B cell (primary cell): ENCODE results near the gene FMOD. TPM values are rescaled to one million over a fixed set of nuclear protein-coding genes. Genes with fewer than 3 reads are reported as not detected.
A peak's percentile ranks its signal among the peaks of the same experiment; 100 is the strongest.

Experiments used
- ATAC-seq: fragments of 200-7000 bp; cut with Tn5 transposase; one replicate; pipeline ENCODE4 v1.10.0; 2021; ENCODE audit warnings: low read depth, mild to moderate bottlenecking, moderate number of reproducible peaks, moderate library complexity
- CTCF ChIA-PET: fragments of 350-600 bp; sonication (Branson Sonifier 250); formaldehyde crosslinking; loops from one replicate; lab custom pipeline; 2021; ENCODE audit warnings: antibody characterized with exemption, inconsistent platforms; lab: Charles Lee
- POLR2A ChIA-PET: fragments of 350-600 bp; sonication (Branson Sonifier 250); formaldehyde crosslinking; loops from one replicate; lab custom pipeline; 2021; ENCODE audit warnings: antibody characterized with exemption; lab: Charles Lee
- DNase-seq: peaks from one replicate; pipeline ENCODE4 v3.0.0; 2013
- H2AFZ ChIP-seq: 2 replicates; pipeline ENCODE4 v1.6.1; 2012; ENCODE audit warnings: mild to moderate bottlenecking, low read depth, low read length; ENCODE audit not compliant: insufficient read depth, poor library complexity, severe bottlenecking
- H3K27ac ChIP-seq, 2 donors: 1 replicate in 1 of 2; 2 replicates in 1 of 2; pipeline ENCODE4 v1.5.1; 2012 to 2013; ENCODE audit warnings: low read length in 2 of 2, mild to moderate bottlenecking in 2 of 2, moderate library complexity in 1 of 2
- H3K27me3 ChIP-seq, 4 experiments: fragments of 200-600 bp in 1 of 4; sonication (generic) in 1 of 4; replicated peaks in 1 of 4; 1 replicate in 2 of 4; 2 replicates in 2 of 4; pipeline versions ENCODE4 v1.6.1 to v1.7.0; 2013 to 2016; ENCODE audit warnings: low read length in 3 of 4, mild to moderate bottlenecking in 2 of 4, mixed read lengths in 1 of 4, moderate library complexity in 1 of 4; ENCODE audit not compliant: insufficient read depth in 4 of 4, control insufficient read depth in 3 of 4; ENCODE audit errors: control extremely low read depth in 1 of 4
- H3K36me3 ChIP-seq, 2 experiments: replicated peaks in 1 of 2; 1 replicate in 1 of 2; 2 replicates in 1 of 2; pipeline versions ENCODE4 v1.6.1 to v1.7.1; 2013; ENCODE audit warnings: low read length in 1 of 2; ENCODE audit not compliant: insufficient read depth in 2 of 2, control insufficient read depth in 1 of 2; ENCODE audit errors: control extremely low read depth in 1 of 2, extremely low read depth in 1 of 2
- H3K4me1 ChIP-seq, 2 donors: fragments of 200-600 bp in 1 of 2; sonication (generic) in 1 of 2; 1 replicate in 1 of 2; 2 replicates in 1 of 2; pipeline versions ENCODE4 v1.5.1 to v1.6.1; 2013 to 2017; ENCODE audit warnings: low read length in 2 of 2; ENCODE audit not compliant: control insufficient read depth in 2 of 2, insufficient read depth in 2 of 2
- H3K4me2 ChIP-seq: replicated peaks from 2 replicates; pipeline ENCODE3; 2012; ENCODE audit warnings: mild to moderate bottlenecking, low read depth, low read length; ENCODE audit not compliant: poor library complexity, severe bottlenecking
- H3K4me3 ChIP-seq, 5 experiments: fragments of 200-600 bp in 1 of 5; sonication (generic) in 1 of 5; 1 replicate in 3 of 5; 2 replicates in 2 of 5; pipeline versions ENCODE4 v1.5.1 to v1.7.0; 2011 to 2016; ENCODE audit warnings: low read length in 4 of 5, mild to moderate bottlenecking in 4 of 5, low read depth in 2 of 5, control low read depth in 1 of 5, moderate library complexity in 1 of 5; ENCODE audit not compliant: insufficient read depth in 1 of 5; ENCODE audit errors: control extremely low read depth in 1 of 5, extremely low read depth in 1 of 5
- H3K79me2 ChIP-seq: fragments of 200-600 bp; sonication (generic); one replicate; pipeline ENCODE4 v1.6.0; 2016; ENCODE audit warnings: low read length; ENCODE audit not compliant: control insufficient read depth, insufficient read depth
- H3K9ac ChIP-seq: fragments of 200-600 bp; sonication (generic); 2 replicates; pipeline ENCODE4 v1.6.1; 2017; ENCODE audit warnings: mild to moderate bottlenecking, low read length, moderate library complexity
- H3K9me3 ChIP-seq, 3 donors: one replicate each; pipeline versions ENCODE4 v1.6.1 to v1.7.1; 2013; ENCODE audit warnings: low read length in 2 of 3; ENCODE audit not compliant: control insufficient read depth in 2 of 3, insufficient read depth in 1 of 3; ENCODE audit errors: control extremely low read depth in 1 of 3
- H4K20me1 ChIP-seq: 2 replicates; pipeline ENCODE4 v1.6.0; 2012; ENCODE audit warnings: mild to moderate bottlenecking, low read length; ENCODE audit not compliant: insufficient read depth, control insufficient read depth, poor library complexity, severe bottlenecking
- H3K27ac Mint-ChIP-seq: one replicate; pipeline ENCODE4 v1.8.0; 2021; ENCODE audit warnings: mixed read lengths
- H3K27me3 Mint-ChIP-seq: one replicate; pipeline ENCODE4 v1.8.0; 2021; ENCODE audit warnings: mixed read lengths
- H3K4me1 Mint-ChIP-seq: one replicate; pipeline ENCODE4 v1.8.0; 2021; ENCODE audit warnings: mixed read lengths
- H3K4me3 Mint-ChIP-seq: one replicate; pipeline ENCODE4 v1.8.0; 2021; ENCODE audit warnings: mixed read lengths
- H3K9me3 Mint-ChIP-seq: one replicate; pipeline ENCODE4 v1.8.0; 2022; ENCODE audit warnings: mixed read lengths; ENCODE audit not compliant: insufficient read depth
- CTCF ChIP-seq: fragments of 200-600 bp; IDR thresholded peaks from one replicate; pipeline ENCODE4 v1.8.0; 2022; ENCODE audit warnings: antibody characterized with exemption, mild to moderate bottlenecking
- EZH2 ChIP-seq: IDR thresholded peaks from 2 replicates; pipeline ENCODE4 v1.6.1; 2012; ENCODE audit warnings: borderline replicate concordance, low read depth, mild to moderate bottlenecking, moderate library complexity, low read length; ENCODE audit not compliant: insufficient read depth, poor library complexity, severe bottlenecking
- WGBS: methylation state at CpG from one replicate; pipeline ENCODE4 v1.1.5; 2013; ENCODE audit warnings: missing lambda C conversion rate; ENCODE audit not compliant: insufficient coverage; 5-methylcytosine and 5-hydroxymethylcytosine counted together
- intact Hi-C: fragments of 100-400 bp; cut with micrococcal nuclease; formaldehyde crosslinking; loops from one replicate; pipeline ENCODE4 v1.10.0; 2022
- polyA plus RNA-seq: library from polyadenylated mRNA; depleted of rRNA; stranded (reverse); fragments of >200 nt; gene quantifications from 2 replicates; pipeline ENCODE4 v1.2.3, GENCODE V29; 2012
- total RNA-seq, 2 donors: library from RNA; stranded (reverse); fragments of 120-200 nt in 1 of 2; gene quantifications; 1 replicate in 1 of 2; 2 replicates in 1 of 2; pipeline versions ENCODE4 v1.2.3 to v1.2.4, GENCODE V29; 2013 to 2022

The FMOD gene
- total and polyA plus RNA-seq, 2 donors (not counting 1 experiment from before 2014, with no cell fraction given), result not detected

- H4K20me1 ChIP-seq, result no peaks in the 10 kb centered on the region
- 100% methylated on average over 1 of the region's 3 CpGs for WGBS
- Mint-ChIP-seq H3K9me3 (no peaks in the 10 kb centered on the region), H3K27ac (no peak overlapping the region), H3K4me3 (no peak overlapping the region), H3K4me1 (peaks cover under 1% of the 10 kb centered on the region), H3K27me3 (peaks cover 23% of the 10 kb centered on the region)
- no peak overlapping the region for H2AFZ ChIP-seq
- no peaks in the 10 kb centered on the region for H3K27me3 ChIP-seq
- H3K4me1 ChIP-seq, result no peaks in the 10 kb centered on the region
- H3K4me2 ChIP-seq, result no peak overlapping the region
- no peak overlapping the region for H3K4me3 ChIP-seq
- no peak overlapping the region for H3K27ac ChIP-seq
- H3K36me3 ChIP-seq, result no peaks in the 10 kb centered on the region
- no peak for ATAC-seq
- no peak for DNase-seq
- H3K79me2 ChIP-seq, result no peaks in the 10 kb centered on the region
- H3K9me3 ChIP-seq, result peaks cover 0 to 2% (median 0%) of the 10 kb centered on the region in 3 donors
- intact Hi-C loops, result no loop called here
- H3K9ac ChIP-seq, result no peak overlapping the region
- TF ChIP-seq CTCF (no peak), EZH2 (no peak)
- ChIA-PET POLR2A (interaction anchor here (1.2 kb wide), 1 partner anchor 9 kb away, joined by 3 read pairs; no protein-coding TSS in a partner anchor), CTCF (interaction anchor here (0.8 to 1.1 kb wide), 3 partner anchors 9 to 47 kb away, joined by 3 read pairs; no protein-coding TSS in a partner anchor)
Observed at GRCh38 chr1:203388683-203389082, 37.8 kb upstream of the FMOD start.

GRCh38 chr1:203382026-203382425 is 31.1 kb upstream of the FMOD start:
- WGBS, result no CpG with 5 or more reads among the region's 1 CpG
- peak overlapping the region in 1 of 2 donors; percentile 73 for H3K27ac ChIP-seq
- H4K20me1 ChIP-seq, result no peaks in the 10 kb centered on the region
- Mint-ChIP-seq H3K9me3 (no peaks in the 10 kb centered on the region), H3K27ac (peak overlapping the region; percentile 76), H3K4me3 (peak overlapping the region; percentile 10), H3K4me1 (peaks cover 44% of the 10 kb centered on the region), H3K27me3 (no peaks in the 10 kb centered on the region)
- H3K9me3 ChIP-seq, result no peaks in the 10 kb centered on the region
- no peaks in the 10 kb centered on the region for H3K36me3 ChIP-seq
- ChIA-PET CTCF (interaction anchor here (0.5 to 5.6 kb wide), 7 partner anchors 9 to 375 kb away, joined by 3 to 59 read pairs (median 8); no protein-coding TSS in a partner anchor), POLR2A (interaction anchor here (1.3 to 1.6 kb wide), 2 partner anchors 55 to 75 kb away, joined by 3 read pairs; no protein-coding TSS in a partner anchor)
- intact Hi-C loops, result no loop called here
- no peak for DNase-seq
- H3K4me1 ChIP-seq, result peaks cover 38 to 41% of the 10 kb centered on the region in 2 donors
- no peak overlapping the region for H3K4me3 ChIP-seq
- no peaks in the 10 kb centered on the region for H3K79me2 ChIP-seq
- no peaks in the 10 kb centered on the region for H3K27me3 ChIP-seq
- no peak for ATAC-seq
- H3K4me2 ChIP-seq, result peak overlapping the region; percentile 76
- TF ChIP-seq EZH2 (no peak), CTCF (no peak)
- H2AFZ ChIP-seq, result peak overlapping the region; percentile 46
- H3K9ac ChIP-seq, result no peak overlapping the region
